Nephron (organoid): ENCODE results near the gene PODXL.

ENCODE experiments used
- H3K27ac Mint-ChIP-seq, 3 experiments: 2 replicates each; pipeline ENCODE4 v1.8.0; 2020; ENCODE audit warnings: mixed read lengths in 3 of 3, mild to moderate bottlenecking in 2 of 3, moderate library complexity in 1 of 3
- H3K27me3 Mint-ChIP-seq: 2 replicates; pipeline ENCODE4 v1.8.0; 2021; ENCODE audit warnings: low read depth, mild to moderate bottlenecking, moderate library complexity, mixed read lengths
- H3K36me3 Mint-ChIP-seq: 2 replicates; pipeline ENCODE4 v1.8.0; 2020; ENCODE audit warnings: low read depth, mixed read lengths
- H3K4me1 Mint-ChIP-seq: 2 replicates; pipeline ENCODE4 v1.8.0; 2020; ENCODE audit warnings: mixed read lengths
- H3K4me3 Mint-ChIP-seq, 3 experiments: 2 replicates each; pipeline ENCODE4 v1.8.0; 2020; ENCODE audit warnings: mild to moderate bottlenecking in 3 of 3, mixed read lengths in 3 of 3, moderate library complexity in 2 of 3
- H3K9me3 Mint-ChIP-seq: 2 replicates; pipeline ENCODE4 v1.8.0; 2020; ENCODE audit warnings: mixed read lengths
- TF ChIP-seq, protein P1 (sequence below), 3 experiments: fragments of 200-600 bp; sonication (generic); IDR thresholded peaks; one replicate each; pipeline ENCODE4 v1.5.0; 2021; ENCODE audit warnings: antibody characterized with exemption in 3 of 3; ENCODE audit not compliant: unreplicated experiment in 3 of 3

The PODXL gene

DNA sequence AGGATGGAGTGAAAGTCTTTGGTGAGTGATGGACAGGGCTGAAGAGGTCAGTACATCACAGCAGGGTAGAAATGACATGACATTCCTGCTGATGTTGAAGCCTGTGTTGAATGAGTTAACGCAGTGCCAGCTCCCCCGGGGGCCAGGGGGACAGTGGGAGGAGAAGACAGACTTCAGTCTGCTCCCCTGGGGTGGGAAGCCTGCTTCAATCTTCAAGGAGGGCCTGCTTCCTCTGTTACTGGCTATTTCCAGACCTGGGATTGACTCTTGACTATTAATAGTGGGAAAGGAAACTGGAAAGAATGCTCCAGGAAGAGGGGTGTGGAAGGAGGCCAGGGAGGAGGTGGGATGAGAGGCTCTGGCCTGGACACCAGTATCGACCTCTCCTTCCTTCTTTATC, 27.2 kb downstream of the PODXL start:
- Mint-ChIP-seq H3K4me1 (peaks cover 11% of the 10 kb centered on the region), H3K36me3 (no peaks in the 10 kb centered on the region), H3K4me3 (peak overlapping the region in 2 of 3 experiments; percentile 1 to 3), H3K9me3 (no peaks in the 10 kb centered on the region), H3K27me3 (no peaks in the 10 kb centered on the region), H3K27ac (no peak overlapping the region)
- TF ChIP-seq, protein P1, sequence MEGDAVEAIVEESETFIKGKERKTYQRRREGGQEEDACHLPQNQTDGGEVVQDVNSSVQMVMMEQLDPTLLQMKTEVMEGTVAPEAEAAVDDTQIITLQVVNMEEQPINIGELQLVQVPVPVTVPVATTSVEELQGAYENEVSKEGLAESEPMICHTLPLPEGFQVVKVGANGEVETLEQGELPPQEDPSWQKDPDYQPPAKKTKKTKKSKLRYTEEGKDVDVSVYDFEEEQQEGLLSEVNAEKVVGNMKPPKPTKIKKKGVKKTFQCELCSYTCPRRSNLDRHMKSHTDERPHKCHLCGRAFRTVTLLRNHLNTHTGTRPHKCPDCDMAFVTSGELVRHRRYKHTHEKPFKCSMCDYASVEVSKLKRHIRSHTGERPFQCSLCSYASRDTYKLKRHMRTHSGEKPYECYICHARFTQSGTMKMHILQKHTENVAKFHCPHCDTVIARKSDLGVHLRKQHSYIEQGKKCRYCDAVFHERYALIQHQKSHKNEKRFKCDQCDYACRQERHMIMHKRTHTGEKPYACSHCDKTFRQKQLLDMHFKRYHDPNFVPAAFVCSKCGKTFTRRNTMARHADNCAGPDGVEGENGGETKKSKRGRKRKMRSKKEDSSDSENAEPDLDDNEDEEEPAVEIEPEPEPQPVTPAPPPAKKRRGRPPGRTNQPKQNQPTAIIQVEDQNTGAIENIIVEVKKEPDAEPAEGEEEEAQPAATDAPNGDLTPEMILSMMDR (IDR thresholded peaks at IDR 0.05; ENCODE audit: unreplicated experiment in 3 of 3): no peak

DNA sequence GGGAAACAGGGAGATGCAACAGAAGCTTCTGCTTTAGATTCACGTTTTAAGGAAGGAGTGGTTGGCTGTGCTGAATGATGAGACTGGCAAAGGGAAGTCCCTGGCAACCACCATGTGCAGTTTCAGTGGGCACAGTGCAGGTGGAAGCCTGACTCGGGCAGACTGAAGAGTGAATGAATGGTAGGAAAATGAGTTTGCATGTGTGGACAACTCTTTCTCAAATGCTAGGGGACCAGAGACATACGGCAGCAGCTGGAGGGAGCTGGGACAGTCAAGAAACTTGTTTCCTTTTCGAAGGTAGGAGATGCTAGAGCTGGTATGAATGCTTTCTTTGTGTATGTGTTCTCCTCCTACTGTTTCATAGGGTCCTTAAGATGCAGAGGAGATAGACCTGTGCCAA, 29.0 kb downstream of the PODXL start:
- Mint-ChIP-seq H3K4me3 (peak overlapping the region in 1 of 3 experiments; percentile 45), H3K36me3 (no peaks in the 10 kb centered on the region), H3K27me3 (no peaks in the 10 kb centered on the region), H3K9me3 (no peaks in the 10 kb centered on the region), H3K4me1 (peaks cover 11% of the 10 kb centered on the region), H3K27ac (no peak overlapping the region)
- TF ChIP-seq, protein P1 (IDR thresholded peaks at IDR 0.05; ENCODE audit: unreplicated experiment in 3 of 3): no peak

DNA sequence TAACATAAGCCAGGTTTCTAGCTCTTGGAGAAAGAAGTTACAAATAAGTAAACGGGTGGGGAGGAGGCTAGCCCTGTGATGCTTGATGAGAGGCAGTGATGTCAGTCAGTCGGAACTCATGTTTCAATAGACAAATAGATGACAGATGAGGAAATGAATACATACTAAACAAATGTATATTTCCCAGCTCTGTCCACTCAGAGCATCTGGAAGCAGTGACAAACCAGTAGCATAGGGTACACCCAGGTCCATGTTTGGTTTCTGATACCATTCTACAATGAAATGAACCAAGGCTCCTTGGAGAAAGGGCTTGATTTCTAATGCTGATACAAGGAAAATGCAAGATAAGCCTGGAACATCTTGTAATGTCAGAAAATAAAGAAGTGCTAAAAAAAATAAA, 30.6 kb downstream of the PODXL start:
- H3K9me3 Mint-ChIP-seq: no peaks in the 10 kb centered on the region
- peaks cover 11% of the 10 kb centered on the region for H3K4me1 Mint-ChIP-seq
- TF ChIP-seq, protein P1 (IDR thresholded peaks at IDR 0.05; ENCODE audit: unreplicated experiment in 3 of 3): no peak
- no peaks in the 10 kb centered on the region for H3K36me3 Mint-ChIP-seq
- H3K27ac Mint-ChIP-seq: peak overlapping the region in 2 of 3 experiments; percentile 15 to 21
- no peaks in the 10 kb centered on the region for H3K27me3 Mint-ChIP-seq
- H3K4me3 Mint-ChIP-seq: peak overlapping the region in 2 of 3 experiments; percentile 18 to 29

DNA sequence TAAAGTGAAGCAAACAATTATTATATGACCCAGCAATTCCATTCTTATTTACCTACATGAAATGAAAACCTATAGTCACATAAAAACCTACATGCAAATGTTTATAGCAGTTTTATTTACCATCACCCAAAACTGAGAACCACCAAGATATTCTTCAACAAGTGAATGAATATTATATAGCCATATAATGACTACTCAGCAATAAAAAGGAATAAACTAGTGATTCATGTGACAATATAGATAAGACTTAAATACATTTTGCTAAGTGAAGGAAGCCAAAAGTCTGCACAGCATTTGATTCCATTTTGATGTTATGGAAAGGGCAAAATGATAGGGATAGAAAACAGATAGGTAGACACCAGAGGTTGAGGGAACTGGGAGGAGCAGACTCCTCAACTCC, 31.7 kb downstream of the PODXL start:
- Mint-ChIP-seq H3K4me3 (no peak overlapping the region), H3K27me3 (no peaks in the 10 kb centered on the region), H3K9me3 (no peaks in the 10 kb centered on the region), H3K36me3 (no peaks in the 10 kb centered on the region), H3K4me1 (peaks cover 11% of the 10 kb centered on the region), H3K27ac (peak overlapping the region in 1 of 3 experiments; percentile 55)
- TF ChIP-seq, protein P1 (IDR thresholded peaks at IDR 0.05; ENCODE audit: unreplicated experiment in 3 of 3): no peak

DNA sequence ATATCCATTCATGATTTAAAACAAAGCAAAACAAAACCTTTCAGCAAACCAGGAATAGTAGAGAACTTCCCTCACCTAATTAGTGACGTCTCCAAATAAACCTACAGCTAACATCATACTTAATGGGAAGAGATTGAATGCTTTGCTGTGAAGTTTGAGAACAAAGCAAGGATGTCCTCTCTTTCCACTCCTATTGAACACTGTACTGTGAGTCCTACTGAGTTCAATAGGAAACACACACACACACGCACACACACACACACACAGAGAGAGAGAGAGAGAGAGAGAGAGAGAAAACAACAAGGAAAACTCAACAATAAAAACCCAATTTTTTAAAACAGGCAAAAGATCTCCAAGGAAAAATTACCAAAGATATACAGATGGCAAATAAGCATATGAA, 32.3 kb downstream of the PODXL start:
- no peaks in the 10 kb centered on the region for H3K27me3 Mint-ChIP-seq
- no peaks in the 10 kb centered on the region for H3K36me3 Mint-ChIP-seq
- H3K4me1 Mint-ChIP-seq: peaks cover 8% of the 10 kb centered on the region
- peak overlapping the region in 2 of 3 experiments; percentile 24 to 28 for H3K4me3 Mint-ChIP-seq
- H3K27ac Mint-ChIP-seq: peak overlapping the region in 1 of 3 experiments; percentile 63
- H3K9me3 Mint-ChIP-seq: no peaks in the 10 kb centered on the region
- TF ChIP-seq, protein P1 (IDR thresholded peaks at IDR 0.05; ENCODE audit: unreplicated experiment in 3 of 3): no peak

DNA sequence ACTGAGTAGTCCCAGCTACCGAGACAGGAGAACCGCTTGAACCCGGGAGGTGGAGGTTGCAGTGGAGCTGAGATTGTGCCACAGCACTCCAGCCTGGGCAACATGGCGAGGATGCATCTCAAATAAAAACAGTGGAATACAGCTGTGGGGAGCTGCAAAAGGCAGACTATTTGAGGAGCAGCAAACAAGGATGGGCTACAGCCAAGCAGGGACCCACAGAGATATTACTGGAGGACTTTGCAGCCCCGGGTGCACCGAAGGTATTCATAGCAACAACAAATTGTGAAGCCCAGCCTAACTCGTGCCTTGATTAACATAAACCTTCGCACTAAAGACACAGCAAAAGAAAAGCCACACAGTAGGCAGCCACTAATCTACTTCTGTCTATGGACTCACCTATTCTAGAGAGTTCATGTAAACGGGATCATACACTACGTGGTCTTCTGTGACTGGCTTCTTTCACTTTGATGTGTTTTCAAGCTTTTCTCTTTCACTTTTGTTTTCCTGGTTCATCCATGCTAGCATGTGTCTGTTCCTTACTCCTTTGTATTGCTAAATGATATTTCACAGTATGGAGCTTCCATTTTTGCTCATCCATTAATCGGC, 34.0 kb downstream of the PODXL start:
- no peaks in the 10 kb centered on the region for H3K4me1 Mint-ChIP-seq
- no peaks in the 10 kb centered on the region for H3K9me3 Mint-ChIP-seq
- H3K4me3 Mint-ChIP-seq: peak overlapping the region in 1 of 3 experiments; percentile 51
- TF ChIP-seq, protein P1 (IDR thresholded peaks at IDR 0.05; ENCODE audit: unreplicated experiment in 3 of 3): no peak
- no peaks in the 10 kb centered on the region for H3K27me3 Mint-ChIP-seq
- no peaks in the 10 kb centered on the region for H3K36me3 Mint-ChIP-seq
- H3K27ac Mint-ChIP-seq: peak overlapping the region in 1 of 3 experiments; percentile 34
